ENCODE results near the gene ARHGEF10L.

- no peak for TF ChIP-seq EZH2phosphoT487 (IDR thresholded peaks at IDR 0.05; ENCODE audit: borderline replicate concordance, low read length)
- no peak for TF ChIP-seq CTCF (IDR thresholded peaks at IDR 0.05; ENCODE audit: low read depth, low read length, poor library complexity, severe bottlenecking)
Measured at GRCh38 chr1:17596186-17596585, 56.7 kb downstream of the ARHGEF10L start.

All from DOHH2 (cell line).